Measurements from ENCODE around the gene CASQ2.
"Not testable (repeated sequence)": the region's sequence is repeated elsewhere in the genome, so short reads cannot be mapped to it uniquely, and the experiment has no call there.

Gene CASQ2

DNA sequence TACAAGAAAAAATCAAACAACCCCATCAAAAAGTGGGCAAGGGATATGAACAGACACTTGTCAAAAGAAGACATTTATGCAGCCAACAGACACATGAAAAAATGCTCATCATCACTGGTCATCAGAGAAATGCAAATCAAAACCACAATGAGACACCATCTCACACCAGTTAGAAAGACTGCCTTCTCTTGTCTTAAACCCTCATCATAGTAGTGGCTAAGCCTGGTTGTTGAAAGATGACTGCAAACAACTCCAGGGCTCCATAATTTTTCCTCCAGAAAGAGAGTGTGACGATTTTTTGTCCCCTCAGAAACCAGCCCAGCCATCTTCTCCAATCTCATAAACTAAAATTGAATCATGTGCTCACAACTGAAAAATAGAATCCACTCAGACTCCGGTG is 12.1 kb upstream of the CASQ2 start:
- not testable (repeated sequence) for DNase-seq (ENCODE audit: low spot score)

- not testable (repeated sequence) for DNase-seq (ENCODE audit: low spot score)
Measured at GRCh38 chr1:115779075-115779474, 10.6 kb upstream of the CASQ2 start.

GRCh38 chr1:115771847-115772457 is 3.4 kb upstream of the CASQ2 start:
- DNase-seq (ENCODE audit: low spot score) = peak; percentile 82

- no peak for DNase-seq (ENCODE audit: low spot score)
Measured at GRCh38 chr1:115771094-115771846, 2.8 kb upstream of the CASQ2 start.

GRCh38 chr1:115767403-115767802 is 1.1 kb downstream of the CASQ2 start:
- DNase-seq (ENCODE audit: low spot score) = no peak

- no peak for DNase-seq (ENCODE audit: low spot score)
Measured at GRCh38 chr1:115765091-115765490, 3.4 kb downstream of the CASQ2 start.

DNA sequence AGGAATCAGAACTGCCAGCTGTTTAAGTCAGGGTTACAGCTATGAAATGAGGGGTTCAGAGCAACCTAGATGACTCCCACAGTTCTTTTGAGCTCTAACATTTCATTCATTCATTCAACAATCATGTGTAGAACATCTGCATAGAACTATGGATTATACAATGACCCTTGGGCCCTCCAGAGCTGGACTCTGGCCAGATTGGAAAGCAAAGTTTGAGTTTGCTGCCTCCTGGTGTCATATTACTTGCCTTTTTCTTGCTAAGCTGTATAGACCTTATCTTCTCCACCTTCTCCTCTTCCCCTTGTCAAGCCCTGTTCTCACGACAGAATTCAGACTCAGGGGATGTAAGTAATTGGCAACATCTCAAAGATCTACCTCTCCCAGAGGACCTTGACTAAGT is 4.0 kb downstream of the CASQ2 start:
- DNase-seq (ENCODE audit: low spot score) = peak; percentile 39

- no peak for DNase-seq (ENCODE audit: low spot score)
Measured at GRCh38 chr1:115762779-115763178, 5.7 kb downstream of the CASQ2 start.

GRCh38 chr1:115761601-115762302 is 6.8 kb downstream of the CASQ2 start:
- DNase-seq (ENCODE audit: low spot score) = no peak

DNA sequence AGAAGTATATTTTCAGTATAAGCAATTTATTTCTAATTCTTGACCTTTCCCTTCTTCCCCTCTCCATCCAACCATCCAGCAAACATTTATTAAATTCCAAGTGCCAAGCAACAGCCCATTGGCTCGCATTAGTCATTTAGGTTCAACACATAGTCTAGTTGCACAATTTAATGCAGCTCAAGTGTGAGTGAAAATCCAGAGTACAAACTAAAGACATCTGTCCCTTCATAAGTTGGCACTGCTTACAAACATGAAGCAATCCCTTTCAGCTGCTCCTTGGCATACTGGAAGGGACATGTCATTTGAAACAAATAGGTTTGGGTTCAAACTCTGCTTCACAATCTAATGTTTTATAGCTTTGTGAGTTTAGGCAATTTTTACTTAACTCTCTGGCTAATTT is 10.7 kb downstream of the CASQ2 start:
- DNase-seq (ENCODE audit: low spot score) = no peak

DNA sequence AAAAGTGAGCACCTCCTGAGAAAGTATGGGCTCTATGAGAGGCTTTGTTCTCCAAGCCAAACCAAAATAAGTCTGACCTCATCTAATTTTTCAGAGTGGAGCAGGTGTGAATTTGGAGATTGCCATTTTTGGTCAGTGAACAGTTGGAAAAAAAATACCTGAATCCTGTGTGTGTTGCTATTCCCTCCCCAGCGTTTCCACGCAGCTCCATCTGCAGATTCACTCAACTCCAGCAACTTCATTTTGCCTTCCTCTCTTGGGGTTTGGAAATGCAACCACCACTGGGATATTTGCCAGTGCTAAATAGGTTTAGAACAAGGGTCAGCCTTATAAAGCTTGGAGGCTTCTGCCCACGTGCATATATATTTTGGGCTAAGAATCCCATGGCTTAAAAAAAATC is 11.2 kb downstream of the CASQ2 start:
- DNase-seq (ENCODE audit: low spot score) = no peak

DNA sequence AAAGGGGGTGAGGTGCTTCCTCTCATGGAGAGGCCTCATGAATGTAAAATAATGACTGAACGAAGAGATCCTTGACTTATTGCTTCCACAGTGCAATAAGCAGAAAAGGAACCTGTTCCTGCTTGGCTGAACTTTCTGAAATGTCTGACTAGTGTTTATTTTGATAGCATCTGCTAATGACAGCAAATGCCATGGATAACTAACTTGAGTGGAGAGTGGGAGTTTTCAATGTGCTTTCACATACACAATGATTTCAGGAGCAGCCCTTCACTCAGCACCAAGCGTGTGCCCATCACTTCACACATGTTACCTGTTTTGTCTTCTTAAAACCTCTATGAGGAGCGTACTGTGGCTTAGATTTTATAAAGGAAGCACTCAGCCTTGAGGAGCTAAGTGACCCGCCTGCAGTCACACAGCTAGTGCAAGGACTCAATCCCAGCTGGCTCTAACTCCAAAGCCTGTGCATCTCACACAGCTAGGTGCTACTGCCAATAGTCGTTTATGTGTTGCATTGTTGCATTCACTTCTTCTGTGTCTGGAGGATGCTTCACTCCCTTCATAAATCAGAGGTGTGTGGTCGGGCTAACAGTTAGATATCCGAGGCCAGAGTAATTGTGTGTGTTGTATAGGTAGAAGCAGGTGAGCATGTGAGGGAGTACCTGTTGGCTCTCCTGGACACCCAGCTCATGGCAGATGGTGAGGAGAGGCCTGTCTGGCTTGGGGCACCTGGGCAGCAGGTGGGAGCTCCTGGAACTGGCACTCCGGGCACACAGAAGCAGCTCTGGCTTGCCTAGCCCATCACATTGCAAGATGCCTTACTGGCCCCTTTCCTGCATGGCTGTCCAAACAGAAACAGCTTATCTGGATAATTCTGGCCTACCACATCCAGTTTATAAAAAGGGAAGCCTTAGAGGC is 12.8 kb downstream of the CASQ2 start:
- DNase-seq (ENCODE audit: low spot score) = no peak

DNA sequence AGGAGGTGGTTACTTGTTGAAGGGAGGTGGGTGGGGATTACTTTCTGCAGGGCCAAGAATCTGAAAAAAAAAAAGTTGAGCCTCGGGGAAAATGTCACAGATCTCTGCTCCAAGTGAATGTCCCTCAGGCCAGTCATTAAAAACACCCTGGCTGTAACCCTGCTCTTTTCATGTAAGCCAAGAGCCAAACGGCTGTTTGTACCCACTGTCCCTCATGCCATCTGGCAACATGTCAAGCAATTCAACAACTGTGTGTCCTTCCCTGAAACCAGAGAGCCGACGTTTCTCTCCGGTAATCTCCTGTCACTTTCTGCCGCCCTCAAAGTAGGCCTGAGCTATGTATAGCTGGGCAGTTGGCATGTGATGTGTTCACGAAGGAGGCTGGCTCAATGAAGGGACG is 14.7 kb downstream of the CASQ2 start:
- no peak for DNase-seq (ENCODE audit: low spot score)

GRCh38 chr1:115753361-115753760 is 15.2 kb downstream of the CASQ2 start:
- no peak for DNase-seq (ENCODE audit: low spot score)

DNA sequence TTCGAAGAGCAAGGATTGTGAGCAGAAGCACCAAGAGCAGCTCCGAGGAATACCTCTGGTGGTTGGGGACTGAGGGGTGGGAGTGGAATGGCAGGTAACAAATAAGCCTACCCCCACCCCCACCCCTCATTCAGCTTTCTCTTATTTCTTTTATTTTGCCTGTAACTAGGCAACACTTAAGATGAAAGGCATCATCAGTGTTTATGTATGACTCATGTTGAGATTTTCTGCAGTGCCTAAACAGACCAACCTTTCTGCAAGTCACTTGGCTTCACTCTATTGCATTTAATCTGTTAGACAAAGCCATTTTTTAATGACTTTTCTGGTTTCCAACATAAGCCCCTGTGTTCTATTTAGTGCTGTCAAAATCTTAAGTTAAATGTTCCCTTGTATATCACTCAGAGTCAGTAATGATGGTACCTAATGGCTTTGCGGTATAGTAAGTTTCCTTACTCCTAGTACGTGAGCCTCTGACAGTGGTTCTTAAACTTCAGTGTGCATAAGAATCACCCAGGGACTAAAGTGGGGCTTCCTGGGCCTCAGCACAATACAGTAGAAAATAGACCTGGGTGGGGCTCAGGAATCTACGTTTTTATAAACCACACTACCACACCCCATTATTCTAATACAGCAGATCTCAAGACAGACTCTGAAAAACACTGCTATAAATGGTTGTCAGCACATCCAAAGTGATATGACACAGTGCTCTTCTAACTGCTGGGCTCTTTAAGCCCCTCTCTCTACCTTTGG is 19.9 kb downstream of the CASQ2 start:
- peak; percentile 62 for DNase-seq (ENCODE audit: low spot score)

DNA sequence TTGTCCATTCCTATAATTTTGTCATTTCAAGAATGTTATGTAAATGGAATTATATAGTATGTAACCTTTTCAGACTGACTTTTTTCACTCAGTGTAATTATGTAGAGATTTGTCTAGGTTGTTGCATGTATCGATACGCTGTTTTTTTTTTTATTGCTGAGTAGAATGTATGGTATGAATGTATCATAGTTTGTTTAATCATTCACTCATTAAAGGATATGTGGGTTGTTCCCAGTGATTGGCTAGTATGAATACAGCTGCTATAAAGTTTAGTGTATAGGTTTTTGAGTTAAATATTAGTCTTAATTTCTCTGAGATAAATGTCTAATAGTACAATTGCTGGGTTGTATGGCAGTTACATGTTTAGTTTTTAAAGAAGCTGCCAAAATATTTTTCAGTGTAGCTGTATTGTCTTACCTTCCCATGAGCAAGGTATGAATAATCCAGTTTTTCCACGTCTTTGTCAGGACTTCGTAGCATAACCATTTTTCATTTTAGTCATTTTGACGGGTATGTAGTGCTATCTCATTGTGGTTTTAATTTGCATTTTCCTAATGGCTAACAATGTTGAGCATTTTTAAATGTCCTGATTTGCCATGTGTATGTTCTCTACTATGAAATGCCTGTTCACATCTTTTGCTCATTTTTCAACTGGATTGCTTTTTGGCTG is 22.4 kb downstream of the CASQ2 start:
- DNase-seq (ENCODE audit: low spot score) = no peak

DNA sequence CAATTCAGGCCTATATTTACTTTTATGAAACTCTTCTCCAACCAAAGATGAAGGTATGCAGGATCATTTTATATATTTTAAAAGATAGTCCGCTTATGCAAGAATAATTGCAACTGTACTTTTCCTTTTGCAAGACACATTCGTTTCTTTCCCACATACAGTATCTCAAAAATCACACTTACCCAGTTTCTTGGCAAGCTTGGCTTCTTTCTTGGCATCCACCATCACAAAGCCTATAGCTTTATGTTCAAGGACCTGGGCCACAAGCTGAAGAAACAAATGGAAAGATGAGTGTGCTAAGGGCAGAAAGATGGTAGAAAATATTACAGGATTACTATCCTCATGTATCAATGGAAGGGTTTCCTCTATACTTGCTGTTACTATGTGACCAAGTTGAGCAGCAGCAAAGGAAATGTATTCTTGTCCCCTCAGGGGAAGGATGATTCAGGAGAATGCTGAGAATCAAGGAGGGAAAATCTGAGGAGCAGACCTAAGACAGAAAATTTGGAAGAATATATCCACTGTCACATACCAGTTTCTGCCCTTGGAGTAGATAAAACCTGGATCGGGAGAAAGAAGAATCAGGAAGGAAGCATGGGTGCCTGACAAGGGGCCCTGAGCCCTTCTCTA is 23.8 kb downstream of the CASQ2 start:
- no peak for DNase-seq (ENCODE audit: low spot score)

- DNase-seq (ENCODE audit: low spot score) = no peak
Measured at GRCh38 chr1:115740811-115741210, 27.7 kb downstream of the CASQ2 start.

GRCh38 chr1:115732316-115732715 is 36.2 kb downstream of the CASQ2 start:
- no peak for DNase-seq (ENCODE audit: low spot score)

- DNase-seq (ENCODE audit: low spot score) = no peak
Measured at GRCh38 chr1:115729756-115730155, 38.8 kb downstream of the CASQ2 start.

All from AG08396 (cell line).